ENCODE measurements around the gene FAM237B. TPM values are rescaled to one million over a fixed set of nuclear protein-coding genes. Genes with fewer than 3 reads are reported as not detected.
A peak's percentile ranks its signal among the peaks of the same experiment; 100 is the strongest.
"Not testable (repeated sequence)": the region's sequence is repeated elsewhere in the genome, so short reads cannot be mapped to it uniquely, and the experiment has no call there.

The FAM237B gene
- total RNA-seq = not detected

GRCh38 chr7:90320801-90321494 is at the start of gene FAM237B:
TSS of gene FAM237B (minus strand) at chr7:90321304. CDS start at chr7:90319748, 1,556 bp downstream.
- H3K9me3 Mint-ChIP-seq = no peaks in the 10 kb centered on the region
- POLR2A ChIA-PET = no interaction called here
- peak within 1 kb of the TSS; percentile 29 for H3K4me3 Mint-ChIP-seq
- peaks cover 63% of the 10 kb centered on the region for H3K27me3 Mint-ChIP-seq
- H3K36me3 Mint-ChIP-seq = no peaks in the 10 kb centered on the region
- ATAC-seq (ENCODE audit: low read depth) = peak; percentile 50
- DNase-seq = peak; percentile 35
- H3K4me1 Mint-ChIP-seq = peaks cover 6% of the 10 kb centered on the region
- H3K27ac Mint-ChIP-seq = no peak within 1 kb of the TSS

GRCh38 chr7:90351987-90352386 is 30.9 kb upstream of the FAM237B start:
- Mint-ChIP-seq H3K4me1 (peaks cover 15% of the 10 kb centered on the region), H3K4me3 (no peak overlapping the region), H3K27ac (no peak overlapping the region), H3K36me3 (peaks cover 45% of the 10 kb centered on the region), H3K9me3 (peaks cover 5% of the 10 kb centered on the region), H3K27me3 (no peaks in the 10 kb centered on the region)
- DNase-seq (no peak), ATAC-seq (ENCODE audit: low read depth) (no peak)
- POLR2A ChIA-PET = no interaction called here

DNA sequence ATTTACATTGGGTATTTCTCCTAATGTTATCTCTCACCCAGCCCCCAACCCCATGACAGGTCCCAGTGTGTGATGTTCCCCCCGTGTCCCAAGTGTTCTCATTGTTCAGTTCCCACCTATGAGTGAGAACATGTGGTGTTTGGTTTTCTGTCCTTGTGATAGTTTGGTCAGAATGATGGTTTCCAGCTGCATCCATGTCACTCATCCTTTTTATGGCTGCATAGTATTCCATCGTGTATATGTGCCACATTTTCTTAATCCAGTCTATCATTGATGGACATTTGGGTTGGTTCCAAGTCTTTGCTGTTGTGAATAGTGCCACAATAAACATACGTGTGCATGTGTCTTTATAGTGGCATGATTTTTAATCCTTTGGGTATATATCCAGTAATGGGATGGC is 28.9 kb upstream of the FAM237B start:
- H3K27ac Mint-ChIP-seq; DNase-seq; H3K27me3 Mint-ChIP-seq; POLR2A ChIA-PET; H3K4me3 Mint-ChIP-seq; ATAC-seq (ENCODE audit: low read depth); H3K9me3 Mint-ChIP-seq: not testable (repeated sequence)
- Mint-ChIP-seq H3K4me1 (peaks cover 22% of the 10 kb centered on the region), H3K36me3 (peaks cover 30% of the 10 kb centered on the region)

GRCh38 chr7:90349305-90349704 is 28.2 kb upstream of the FAM237B start:
- no peak for ATAC-seq (ENCODE audit: low read depth)
- no peak overlapping the region for H3K4me3 Mint-ChIP-seq
- H3K4me1 Mint-ChIP-seq = peaks cover 24% of the 10 kb centered on the region
- no peak overlapping the region for H3K27ac Mint-ChIP-seq
- no peak for DNase-seq
- H3K27me3 Mint-ChIP-seq = no peaks in the 10 kb centered on the region
- peaks cover 28% of the 10 kb centered on the region for H3K36me3 Mint-ChIP-seq
- POLR2A ChIA-PET = no interaction called here
- H3K9me3 Mint-ChIP-seq = no peaks in the 10 kb centered on the region

GRCh38 chr7:90347759-90348158 is 26.7 kb upstream of the FAM237B start:
- POLR2A ChIA-PET = interaction anchor here (1.6 kb wide), 1 partner anchor 56 kb away, joined by 6 read pairs; the partner anchor contains the start of gene CLDN12
- H3K36me3 Mint-ChIP-seq = peaks cover 21% of the 10 kb centered on the region
- peaks cover 24% of the 10 kb centered on the region for H3K4me1 Mint-ChIP-seq
- DNase-seq = no peak
- H3K4me3 Mint-ChIP-seq = peak overlapping the region; percentile 95
- H3K27ac Mint-ChIP-seq = peak overlapping the region; percentile 99
- H3K27me3 Mint-ChIP-seq = no peaks in the 10 kb centered on the region
- H3K9me3 Mint-ChIP-seq = no peaks in the 10 kb centered on the region
- ATAC-seq (ENCODE audit: low read depth) = no peak

- POLR2A ChIA-PET = interaction anchor here (0.7 to 1.6 kb wide), 5 partner anchors 21 to 1534 kb away, joined by 3 to 6 read pairs (median 3); partner anchors contain the start of genes CLDN12 and MTERF1
Observed at GRCh38 chr7:90346336-90347125, 25.4 kb upstream of the FAM237B start, which contains the start of gene GTPBP10. TSS of gene GTPBP10 (plus strand) at chr7:90346716. CDS start at chr7:90346742, 26 bp downstream.

DNA sequence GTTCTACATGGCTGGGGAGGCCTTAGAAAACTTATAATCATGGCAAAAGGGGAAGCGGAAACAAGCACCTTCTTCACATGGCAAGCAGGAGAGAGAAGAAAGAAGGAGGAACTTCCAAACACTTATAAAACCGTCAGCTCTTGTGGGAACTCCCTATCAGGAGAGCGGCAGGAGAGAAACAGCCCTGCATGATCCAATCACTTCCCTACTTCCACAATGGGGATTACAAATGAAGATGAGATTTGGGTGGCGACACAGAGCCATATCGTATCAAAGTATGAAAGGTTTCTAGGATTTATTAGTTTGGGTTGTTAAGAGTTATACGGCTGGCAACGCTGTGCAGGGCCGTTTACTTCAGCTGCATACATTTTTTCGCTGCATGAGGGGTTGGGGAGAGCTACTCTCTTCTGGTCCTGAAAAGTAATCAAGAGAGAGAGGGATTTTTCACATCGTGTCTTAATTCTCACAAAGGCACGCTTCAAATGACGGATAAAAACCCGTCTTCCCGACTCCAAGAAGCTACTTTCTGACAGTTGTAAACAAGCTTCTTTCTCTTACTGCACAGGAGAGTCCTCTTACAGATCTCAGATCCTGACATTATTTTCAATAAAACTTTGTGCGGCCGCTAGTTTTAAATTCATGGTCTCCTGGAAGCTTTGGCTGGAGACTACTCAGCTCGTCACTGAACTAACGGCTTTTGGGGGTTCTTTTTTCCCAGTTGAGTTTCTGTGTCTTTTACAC is 24.7 kb upstream of the FAM237B start:
- no peaks in the 10 kb centered on the region for H3K27me3 Mint-ChIP-seq
- peaks cover 17% of the 10 kb centered on the region for H3K36me3 Mint-ChIP-seq
- peak overlapping the region; percentile 99 for H3K27ac Mint-ChIP-seq
- H3K4me1 Mint-ChIP-seq = peaks cover 21% of the 10 kb centered on the region
- peak; percentile 6 for ATAC-seq (ENCODE audit: low read depth)
- no peaks in the 10 kb centered on the region for H3K9me3 Mint-ChIP-seq
- peak overlapping the region; percentile 95 for H3K4me3 Mint-ChIP-seq
- POLR2A ChIA-PET = interaction anchor here (0.7 to 1.5 kb wide), 4 partner anchors 21 to 1535 kb away, joined by 3 to 4 read pairs (median 3); partner anchors contain the start of gene MTERF1
- no peak for DNase-seq

More at GRCh38 chr7:90346336-90347125, 25.4 kb upstream of the FAM237B start, which contains the start of gene GTPBP10:
- ATAC-seq (ENCODE audit: low read depth) = peak; percentile 96
- Mint-ChIP-seq H3K4me1 (peaks cover 21% of the 10 kb centered on the region), H3K9me3 (no peaks in the 10 kb centered on the region), H3K27me3 (no peaks in the 10 kb centered on the region), H3K4me3 (peak within 1 kb of the TSS; percentile 95), H3K36me3 (peaks cover 17% of the 10 kb centered on the region), H3K27ac (peak within 1 kb of the TSS; percentile 99)
- peak; percentile 92 for DNase-seq

- POLR2A ChIA-PET = no interaction called here
- no peaks in the 10 kb centered on the region for H3K27me3 Mint-ChIP-seq
- H3K4me3 Mint-ChIP-seq = peak overlapping the region; percentile 95
- peak overlapping the region; percentile 99 for H3K27ac Mint-ChIP-seq
- DNase-seq (no peak), ATAC-seq (ENCODE audit: low read depth) (no peak)
- peaks cover 21% of the 10 kb centered on the region for H3K4me1 Mint-ChIP-seq
- no peaks in the 10 kb centered on the region for H3K9me3 Mint-ChIP-seq
- H3K36me3 Mint-ChIP-seq = peaks cover 14% of the 10 kb centered on the region
Observed at GRCh38 chr7:90345016-90345415, 23.9 kb upstream of the FAM237B start.

DNA sequence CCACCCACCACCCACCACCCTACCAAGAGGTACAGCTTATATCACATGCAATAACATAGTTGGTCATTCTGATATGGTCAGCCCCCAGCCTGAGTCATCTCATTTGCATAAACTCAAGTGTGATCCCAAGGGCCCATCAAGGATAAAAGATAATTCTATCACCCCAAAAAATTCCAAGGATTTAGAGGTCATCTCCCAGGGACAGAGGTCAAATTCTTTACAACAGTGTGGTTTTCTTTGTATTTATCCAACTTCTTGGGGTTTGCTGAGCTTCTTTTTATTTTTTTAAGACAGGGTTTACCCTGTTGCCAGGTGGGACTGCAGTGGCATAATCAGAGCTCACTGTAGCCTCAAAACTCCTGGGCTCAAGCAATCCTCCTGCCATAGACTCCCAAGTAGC is 16.0 kb upstream of the FAM237B start:
- POLR2A ChIA-PET = no interaction called here
- H3K9me3 Mint-ChIP-seq = no peaks in the 10 kb centered on the region
- no peaks in the 10 kb centered on the region for H3K36me3 Mint-ChIP-seq
- H3K4me3 Mint-ChIP-seq = no peak overlapping the region
- DNase-seq (no peak), ATAC-seq (ENCODE audit: low read depth) (no peak)
- H3K4me1 Mint-ChIP-seq = no peaks in the 10 kb centered on the region
- no peak overlapping the region for H3K27ac Mint-ChIP-seq
- H3K27me3 Mint-ChIP-seq = peaks cover 4% of the 10 kb centered on the region

- POLR2A ChIA-PET = not testable (repeated sequence)
Observed at GRCh38 chr7:90334926-90335325, 13.8 kb upstream of the FAM237B start.

GRCh38 chr7:90334193-90334843 is 13.2 kb upstream of the FAM237B start:
- ATAC-seq (ENCODE audit: low read depth) (no peak), DNase-seq (no peak)
- H3K4me1 Mint-ChIP-seq = no peaks in the 10 kb centered on the region
- H3K27me3 Mint-ChIP-seq = peaks cover 7% of the 10 kb centered on the region
- H3K27ac Mint-ChIP-seq = no peak overlapping the region
- no peak overlapping the region for H3K4me3 Mint-ChIP-seq
- H3K36me3 Mint-ChIP-seq = no peaks in the 10 kb centered on the region
- POLR2A ChIA-PET = no interaction called here
- H3K9me3 Mint-ChIP-seq = no peaks in the 10 kb centered on the region

More at GRCh38 chr7:90334926-90335325, 13.8 kb upstream of the FAM237B start:
- not testable (repeated sequence) for DNase-seq; H3K4me1 Mint-ChIP-seq; H3K27me3 Mint-ChIP-seq; H3K36me3 Mint-ChIP-seq; H3K9me3 Mint-ChIP-seq; H3K4me3 Mint-ChIP-seq; H3K27ac Mint-ChIP-seq; ATAC-seq (ENCODE audit: low read depth)

DNA sequence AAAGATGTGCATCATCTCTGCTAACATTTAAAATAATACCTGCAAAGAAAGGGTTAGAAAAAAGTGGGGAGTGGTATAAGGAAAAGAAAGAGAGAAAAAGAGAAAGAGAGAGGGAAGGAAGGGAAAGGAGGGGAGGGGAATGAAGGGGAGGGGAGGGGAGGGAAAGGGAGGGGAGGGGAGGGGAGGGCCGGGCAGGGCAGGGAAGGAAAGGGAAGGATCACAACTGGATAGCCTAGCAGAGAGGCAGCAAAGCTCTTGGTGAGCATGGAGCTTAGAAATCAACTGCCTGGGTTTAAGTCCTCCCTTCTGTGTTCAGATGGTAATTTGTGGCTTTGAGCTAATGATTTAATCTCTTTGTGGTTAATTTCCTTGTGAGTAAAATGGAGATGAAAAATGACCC is 5.4 kb upstream of the FAM237B start:
- Mint-ChIP-seq H3K27me3 (peaks cover 31% of the 10 kb centered on the region), H3K4me1 (peaks cover 2% of the 10 kb centered on the region), H3K4me3 (no peak overlapping the region), H3K9me3 (no peaks in the 10 kb centered on the region), H3K36me3 (no peaks in the 10 kb centered on the region), H3K27ac (no peak overlapping the region)
- POLR2A ChIA-PET = no interaction called here
- DNase-seq (no peak), ATAC-seq (ENCODE audit: low read depth) (no peak)

- Mint-ChIP-seq H3K36me3 (no peaks in the 10 kb centered on the region), H3K4me3 (no peak overlapping the region), H3K27ac (no peak overlapping the region), H3K4me1 (peaks cover 6% of the 10 kb centered on the region), H3K27me3 (peaks cover 59% of the 10 kb centered on the region), H3K9me3 (no peaks in the 10 kb centered on the region)
- DNase-seq (no peak), ATAC-seq (ENCODE audit: low read depth) (no peak)
- POLR2A ChIA-PET = no interaction called here
Observed at GRCh38 chr7:90322837-90323236, 1.7 kb upstream of the FAM237B start.

Measured in activated naive CD8-positive, alpha-beta T cell treated with anti-CD3 and anti-CD28 coated beads, Interleukin-2, amount 10 ng/mL, durations not matched to agents 7 days and 5 days (primary cell).